ENCODE measurements around the gene CALM3. TPM values are rescaled to one million over a fixed set of nuclear protein-coding genes. Genes with fewer than 3 reads are reported as not detected.

CALM3 gene
- total and polyA plus RNA-seq, 2 experiments from 2014 or later = 148 to 215 TPM

- TF ChIP-seq REST (IDR thresholded peaks at IDR 0.05; ENCODE audit: unreplicated experiment) (no peak), ZNF331 (CRISPR knock-in tag; IDR thresholded peaks at IDR 0.05; ENCODE audit: low read depth) (no peak)
These were observed 3.7 kb downstream of the CALM3 start (continued) for GRCh38 chr19:46604781-46605355.

- H3K27me3 ChIP-seq (ENCODE audit: insufficient read depth) = no peaks in the 10 kb centered on the region
- peaks cover 25% of the 10 kb centered on the region for H4K20me1 ChIP-seq (replicated peaks; ENCODE audit: insufficient read depth)
- TF ChIP-seq CTCF (conservative IDR thresholded peaks at IDR 0.05; ENCODE audit: low read depth in 2 of 2) (no peak), REST (IDR thresholded peaks at IDR 0.05; ENCODE audit: unreplicated experiment) (no peak), ZNF114 (CRISPR knock-in tag; IDR thresholded peaks at IDR 0.05) (no peak), CREB1 (CRISPR knock-in tag; IDR thresholded peaks at IDR 0.05; ENCODE audit: low read depth) (no peak), ZNF462 (CRISPR knock-in tag; IDR thresholded peaks at IDR 0.05) (no peak), ETS1 (IDR thresholded peaks at IDR 0.05) (no peak)
These were observed 4.3 kb downstream of the CALM3 start for GRCh38 chr19:46605356-46605821.

More at GRCh38 chr19:46605356-46605821, 4.3 kb downstream of the CALM3 start:
- peaks cover 21% of the 10 kb centered on the region; the same call in 1 of the 2 replicates for H3K36me3 ChIP-seq (ENCODE audit: insufficient read depth)
- Mint-ChIP-seq H3K27ac (no peak overlapping the region), H3K4me3 (no peak overlapping the region), H3K27me3 (ENCODE audit: insufficient read depth, low read depth, poor library complexity) (peaks cover 22% of the 10 kb centered on the region), H3K4me1 (peaks cover 20% of the 10 kb centered on the region), H3K36me3 (ENCODE audit: low read depth) (peaks cover 40% of the 10 kb centered on the region), H3K9me3 (no peaks in the 10 kb centered on the region)
- no peak overlapping the region for H3K4me2 ChIP-seq
- no peaks in the 10 kb centered on the region for H3F3A ChIP-seq (replicated peaks; ENCODE audit: low read depth)
- no peak overlapping the region for H2AFZ ChIP-seq
- no peaks in the 10 kb centered on the region for H3K9me2 ChIP-seq (ENCODE audit: insufficient read depth)
- H3K79me2 ChIP-seq (replicated peaks; ENCODE audit: insufficient read depth) = peaks cover 39% of the 10 kb centered on the region
- H3K4me1 ChIP-seq (ENCODE audit: insufficient read depth) = peaks cover 11% of the 10 kb centered on the region
- ATAC-seq (no peak), DNase-seq (ENCODE audit: low spot score) (no peak)
- no peak overlapping the region for H3K4me3 ChIP-seq
- H3K27ac ChIP-seq (ENCODE audit: low read depth) = no peak overlapping the region

Measured in GM23338 (cell line).